OCI-M2 (cell line): ENCODE measurements around the gene RASA4B.
"Not testable (repeated sequence)": the region's sequence is repeated elsewhere in the genome, so short reads cannot be mapped to it uniquely, and the experiment has no call there.

ENCODE experiments used
- DNase-seq: peaks from one replicate; lab custom pipeline; 2025; ENCODE audit not compliant: unreplicated experiment; lab: John Stamatoyannopoulos, UW

Gene RASA4B

DNA sequence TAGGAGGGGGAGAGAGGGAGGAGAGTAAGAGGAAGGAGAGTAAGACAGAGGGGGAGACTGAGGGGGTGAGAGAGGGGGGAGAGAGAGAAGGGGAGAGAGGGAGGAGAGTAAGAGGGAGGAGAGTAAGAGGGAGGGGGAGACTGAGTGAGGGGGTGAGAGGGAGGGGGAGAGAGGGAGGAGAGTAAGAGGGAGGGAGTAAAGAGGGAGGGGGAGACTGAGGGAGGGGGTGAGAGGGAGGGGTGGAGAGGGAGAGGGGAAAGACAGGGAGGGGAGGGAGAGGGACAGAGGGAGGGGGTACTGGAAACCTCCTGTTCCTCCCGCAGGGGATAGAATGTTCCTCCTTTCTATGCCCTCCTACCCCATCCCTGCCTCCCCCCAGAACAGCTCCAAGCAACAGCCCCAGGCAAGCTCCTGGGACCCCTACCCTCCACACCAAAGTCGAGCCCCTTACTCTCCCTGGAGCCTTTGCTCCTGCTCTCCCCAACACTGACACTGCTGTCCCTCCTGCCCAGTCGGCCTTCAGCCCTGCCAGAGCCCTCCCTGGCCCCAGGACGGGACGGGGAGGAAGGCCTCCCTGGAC lies 4.8 kb downstream of the RASA4B start:
- not testable (repeated sequence) for DNase-seq

DNA sequence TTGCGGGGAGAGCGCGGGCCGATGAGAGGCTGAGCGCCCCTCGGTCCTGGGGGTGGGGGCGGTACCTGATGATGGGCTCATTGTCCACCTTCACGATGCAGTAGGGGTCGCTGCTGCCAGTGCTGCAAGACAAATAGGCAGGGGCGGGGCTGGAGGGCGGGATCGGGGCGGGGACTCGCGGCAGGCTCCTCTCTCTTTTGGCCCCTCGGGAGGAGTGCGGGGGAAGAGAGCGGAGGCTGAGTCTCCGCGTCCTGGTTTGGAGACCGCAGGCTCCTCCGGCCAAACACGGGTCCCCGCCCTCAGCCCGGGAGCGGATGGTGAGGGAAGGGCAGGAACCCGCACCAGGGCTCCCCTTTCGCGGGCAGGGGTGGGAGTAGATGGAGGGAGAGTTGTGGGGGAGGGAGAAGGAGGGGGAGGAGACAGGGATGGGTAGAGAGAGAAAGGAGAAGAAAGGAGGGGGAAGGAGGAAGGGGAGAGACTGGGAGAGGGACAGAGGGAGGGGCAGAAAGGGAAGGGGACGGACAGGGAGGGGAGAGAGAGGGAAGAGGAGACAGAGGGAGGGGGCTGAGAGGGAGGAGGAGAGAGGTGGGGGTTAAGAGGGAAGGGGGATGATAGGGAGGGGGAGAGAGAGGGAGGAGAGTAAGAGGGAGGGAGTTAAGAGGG lies 5.6 kb downstream of the RASA4B start:
- DNase-seq: not testable (repeated sequence)

DNA sequence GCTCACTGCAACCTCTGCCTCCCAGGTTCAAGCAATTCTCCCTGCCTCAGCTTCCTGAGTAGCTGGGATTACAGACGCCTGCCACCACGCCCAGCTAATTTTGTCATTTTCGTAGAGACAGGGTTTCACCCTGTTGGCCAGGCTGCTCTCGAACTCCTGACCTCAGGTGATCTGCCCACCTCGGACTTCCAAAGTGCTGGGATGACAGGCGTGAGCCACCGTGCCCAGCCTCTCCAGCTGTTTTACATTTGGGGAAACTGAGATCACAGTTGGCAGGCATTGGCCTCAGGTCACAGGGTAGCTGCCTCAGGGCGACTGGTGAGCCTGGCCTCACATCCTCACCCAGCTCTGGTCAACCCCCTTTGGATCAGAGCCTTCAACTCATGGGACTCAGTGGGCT lies 7.0 kb downstream of the RASA4B start:
- not testable (repeated sequence) for DNase-seq

DNA sequence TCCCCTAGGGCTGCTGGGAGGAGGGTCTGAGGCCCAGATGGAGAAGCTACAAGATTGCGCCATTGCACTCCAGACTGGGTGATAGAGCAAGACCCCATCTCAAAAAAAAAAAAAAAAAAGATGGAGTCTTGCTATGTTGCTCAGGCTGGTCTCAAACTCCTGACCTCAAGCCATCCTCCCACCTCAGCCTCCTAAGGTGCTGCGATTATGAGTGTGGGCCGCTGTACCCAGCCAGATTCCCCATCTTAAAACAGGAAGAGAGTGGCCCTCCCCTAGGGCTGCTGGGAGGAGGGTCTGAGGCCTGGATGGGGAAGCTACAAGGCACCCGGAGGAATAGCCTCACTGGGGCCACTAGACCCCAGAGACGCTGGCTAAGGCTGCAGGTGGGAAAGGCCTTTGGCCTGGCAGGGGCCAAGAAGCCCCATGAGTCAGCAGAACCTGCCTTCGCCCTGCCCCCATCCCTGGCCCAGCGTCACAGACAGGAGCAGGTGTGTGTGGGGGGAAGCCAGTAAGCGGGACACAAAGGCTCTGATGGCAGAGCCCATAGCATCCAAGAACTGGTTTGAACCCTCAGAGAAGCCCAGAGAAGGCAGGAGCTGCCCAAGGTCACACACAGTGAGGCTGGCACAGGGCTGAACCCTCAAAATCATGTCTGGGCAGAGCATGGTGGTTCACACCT lies 10.0 kb downstream of the RASA4B start:
- not testable (repeated sequence) for DNase-seq

DNA sequence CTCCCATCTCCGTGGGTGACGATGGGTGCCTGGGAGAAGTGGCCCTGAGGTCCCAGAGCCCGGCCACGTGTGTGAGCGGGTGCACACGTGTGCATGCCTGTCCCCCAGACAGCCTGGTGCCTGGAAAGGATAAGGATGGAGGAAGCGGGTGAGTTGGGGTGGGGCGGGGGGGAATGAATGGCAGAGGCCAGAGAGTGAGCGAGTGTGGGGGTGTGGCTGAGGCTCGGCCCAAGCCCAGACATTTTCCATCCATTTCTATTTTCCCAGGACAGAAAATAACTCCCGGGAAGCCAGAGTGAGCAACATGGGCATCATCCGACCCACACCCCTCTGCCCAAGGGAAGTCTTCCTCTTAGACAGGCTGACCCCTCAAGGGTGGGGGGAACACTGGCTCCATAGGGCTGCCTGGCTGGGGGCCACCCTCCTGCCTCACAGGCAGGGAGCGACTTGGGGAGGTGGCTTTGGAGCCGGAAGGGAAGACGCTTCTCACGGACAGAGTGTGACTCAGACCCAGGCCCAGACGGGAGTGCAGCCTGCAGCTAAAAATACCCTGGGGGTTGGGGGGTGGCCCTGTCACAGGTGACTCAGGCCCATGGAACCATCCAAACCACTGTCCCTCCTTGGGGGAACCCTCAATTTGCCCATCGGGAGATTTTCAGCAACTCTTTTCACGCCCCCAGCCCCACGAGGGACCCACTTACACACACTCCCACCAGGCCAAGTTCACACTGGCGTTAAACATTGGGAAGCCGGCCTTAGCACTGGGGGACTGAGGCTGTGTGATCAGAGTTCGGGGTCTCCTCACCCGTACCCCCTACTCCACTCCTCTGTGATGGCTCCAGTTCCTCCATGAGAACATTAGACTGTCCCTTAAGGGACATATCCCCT lies 12.0 kb downstream of the RASA4B start:
- DNase-seq: not testable (repeated sequence)

DNA sequence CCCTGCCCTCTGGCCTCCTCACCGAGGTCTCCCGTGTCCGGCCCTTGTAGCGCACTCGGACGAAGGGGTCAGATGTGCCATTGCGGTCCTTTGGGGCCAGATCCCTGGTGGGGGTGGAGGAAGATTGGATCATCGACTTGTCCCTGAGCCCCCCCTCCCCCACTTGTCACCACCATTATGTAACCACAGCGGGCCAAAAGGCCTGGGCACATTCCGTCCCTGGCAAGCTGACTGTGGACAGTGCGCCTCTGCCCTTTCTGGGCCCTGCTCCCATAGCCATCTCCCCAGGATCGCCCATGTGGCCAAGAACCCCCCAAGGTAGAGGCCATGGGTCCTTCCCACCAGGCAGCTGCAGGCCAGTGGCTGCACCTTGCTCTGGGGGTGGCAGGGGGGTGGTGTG lies 14.4 kb downstream of the RASA4B start:
- DNase-seq: not testable (repeated sequence)

DNA sequence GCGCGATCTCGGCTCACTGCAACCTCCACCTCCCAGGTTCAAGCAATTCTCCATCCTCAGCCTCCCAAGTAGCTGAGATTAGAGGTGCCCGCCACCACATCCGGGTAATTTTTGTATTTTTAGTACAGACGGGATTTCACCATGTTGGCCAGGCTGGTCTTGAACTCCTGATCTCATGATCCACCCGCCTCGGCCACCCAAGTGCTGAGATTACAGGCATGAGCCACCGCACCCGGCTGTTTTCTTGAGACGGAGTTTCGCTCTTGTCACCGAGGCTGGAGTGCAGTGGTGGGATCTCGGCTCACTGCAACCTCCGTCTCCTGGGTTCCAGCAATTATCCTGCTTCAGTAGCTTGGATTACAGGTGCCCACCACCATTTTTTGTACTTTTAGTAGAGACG lies 19.3 kb downstream of the RASA4B start:
- not testable (repeated sequence) for DNase-seq

DNA sequence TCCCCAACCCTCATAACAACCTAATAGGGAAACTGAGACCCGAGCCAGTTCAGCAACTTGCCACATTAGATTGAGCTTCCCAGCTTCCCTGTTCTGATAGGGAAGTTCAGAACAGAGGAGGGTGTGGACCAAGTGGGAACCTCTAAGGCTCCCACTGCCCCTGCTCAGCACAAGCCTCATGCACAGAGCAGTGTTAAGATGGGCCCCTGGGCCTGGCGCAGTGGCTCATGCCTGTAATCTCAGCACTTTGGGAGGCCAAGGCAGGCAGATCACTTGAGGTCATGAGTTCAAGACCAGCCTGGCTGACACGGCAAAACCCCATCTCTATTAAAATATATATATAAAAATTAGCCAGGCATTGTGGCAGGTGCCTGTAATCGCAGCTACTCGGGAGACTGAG lies 20.3 kb downstream of the RASA4B start:
- DNase-seq: not testable (repeated sequence)

DNA sequence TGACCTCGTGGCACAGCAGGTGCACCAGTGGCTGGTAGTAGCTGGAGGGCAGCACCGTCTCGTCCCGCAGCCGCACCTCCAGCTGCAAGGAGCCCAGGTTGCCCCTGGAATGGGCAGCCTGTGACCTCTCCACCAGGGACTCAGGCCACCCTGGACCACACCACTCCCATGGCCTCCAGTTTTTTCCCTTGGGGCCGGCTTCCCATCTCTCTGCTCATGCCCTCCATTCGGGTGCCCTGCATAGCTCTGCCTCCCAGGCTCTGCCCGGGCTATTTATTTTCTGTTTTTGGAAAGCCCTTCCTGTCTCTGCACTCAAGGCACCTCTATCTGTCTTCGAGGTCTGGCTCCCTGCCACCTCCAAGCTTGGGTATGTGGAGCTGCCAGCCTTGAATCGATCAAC lies 20.7 kb downstream of the RASA4B start:
- not testable (repeated sequence) for DNase-seq

DNA sequence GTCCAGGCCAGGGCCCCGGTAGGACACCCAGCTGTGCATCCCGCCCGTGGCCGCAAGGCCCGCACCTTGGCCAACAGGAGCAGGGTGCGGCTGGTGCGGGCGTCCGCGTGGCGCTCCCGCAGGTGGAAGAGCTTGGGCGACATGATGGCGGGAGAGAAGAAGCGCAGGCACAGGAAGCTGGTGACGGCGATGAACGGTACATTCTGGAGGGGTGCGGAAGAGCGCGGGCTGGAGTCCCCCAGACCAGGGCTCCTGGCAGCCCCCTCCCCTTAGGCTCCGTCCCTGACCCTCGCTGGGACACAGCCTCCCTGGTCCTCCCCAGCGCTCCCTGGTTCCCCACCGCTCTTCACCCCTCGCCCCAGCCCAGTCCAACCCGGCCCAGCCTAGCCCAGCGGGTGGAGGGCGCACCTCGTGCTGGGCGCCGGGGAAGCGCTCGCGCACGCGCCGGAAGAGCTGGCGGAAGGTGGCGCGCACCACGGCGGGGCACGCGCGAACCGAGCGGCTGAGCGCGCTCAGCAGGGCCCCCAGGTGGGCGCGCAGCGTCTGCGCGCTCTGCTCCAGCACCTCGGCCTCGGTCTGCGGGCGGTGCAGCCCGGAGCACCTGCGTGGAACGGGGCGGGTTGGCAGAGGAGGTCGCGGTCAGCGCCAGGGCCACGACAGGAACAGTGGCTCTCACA lies 23.0 kb downstream of the RASA4B start:
- DNase-seq: not testable (repeated sequence)

DNA sequence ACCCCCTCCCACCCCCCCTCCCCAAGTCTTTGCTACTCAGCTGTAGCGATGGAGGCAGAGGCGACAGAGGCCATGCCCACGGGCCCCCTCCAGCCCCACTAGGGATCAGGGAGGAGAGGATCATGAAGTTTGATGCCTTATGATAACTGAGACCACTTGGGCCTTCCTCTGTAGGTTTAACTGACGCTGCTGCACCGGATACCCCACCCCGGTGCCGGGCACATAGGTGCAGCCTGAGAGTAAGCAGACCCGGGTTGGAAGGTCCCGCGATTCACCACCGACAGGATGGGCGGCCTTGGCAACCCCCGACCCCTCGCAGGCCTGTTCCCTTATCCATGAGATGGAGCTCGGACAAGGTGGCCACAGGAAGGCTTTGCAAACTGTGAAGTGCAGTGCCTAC lies 23.6 kb downstream of the RASA4B start:
- DNase-seq: not testable (repeated sequence)

DNA sequence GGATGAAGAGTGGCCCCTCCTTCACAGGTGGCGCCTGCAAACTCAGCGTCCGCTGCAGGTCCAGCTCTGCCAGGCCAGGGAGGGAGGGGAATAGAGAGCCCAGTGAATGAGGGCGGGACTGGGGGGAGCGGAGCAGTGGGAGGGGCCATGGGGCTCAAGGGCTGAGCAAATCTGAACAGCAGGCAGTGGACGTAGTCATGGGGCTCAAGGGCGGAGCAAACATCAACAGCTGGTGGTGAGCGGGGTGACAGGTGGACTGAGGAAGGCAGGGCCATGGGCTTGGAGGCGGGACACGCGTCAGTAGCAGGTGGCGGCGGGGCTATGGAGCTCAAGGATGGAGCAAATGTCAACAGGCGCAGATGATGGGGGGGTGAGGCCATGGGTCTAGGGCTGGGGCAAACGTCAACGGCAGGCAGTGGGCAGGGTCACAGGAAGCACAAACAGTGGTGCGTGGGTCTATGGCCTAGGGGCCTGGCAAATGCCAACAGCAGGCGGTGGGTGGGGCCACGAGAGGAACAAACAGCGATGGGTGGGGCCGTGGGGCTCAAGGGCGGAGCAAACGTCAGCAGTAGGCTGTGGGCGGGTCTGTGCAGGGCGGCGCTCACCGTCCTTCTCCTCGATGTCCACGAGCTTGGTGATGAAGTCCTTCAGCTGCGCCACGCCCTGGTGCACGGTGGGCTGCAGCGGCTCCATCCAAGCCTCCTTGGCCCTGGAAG lies 24.2 kb downstream of the RASA4B start:
- not testable (repeated sequence) for DNase-seq

DNA sequence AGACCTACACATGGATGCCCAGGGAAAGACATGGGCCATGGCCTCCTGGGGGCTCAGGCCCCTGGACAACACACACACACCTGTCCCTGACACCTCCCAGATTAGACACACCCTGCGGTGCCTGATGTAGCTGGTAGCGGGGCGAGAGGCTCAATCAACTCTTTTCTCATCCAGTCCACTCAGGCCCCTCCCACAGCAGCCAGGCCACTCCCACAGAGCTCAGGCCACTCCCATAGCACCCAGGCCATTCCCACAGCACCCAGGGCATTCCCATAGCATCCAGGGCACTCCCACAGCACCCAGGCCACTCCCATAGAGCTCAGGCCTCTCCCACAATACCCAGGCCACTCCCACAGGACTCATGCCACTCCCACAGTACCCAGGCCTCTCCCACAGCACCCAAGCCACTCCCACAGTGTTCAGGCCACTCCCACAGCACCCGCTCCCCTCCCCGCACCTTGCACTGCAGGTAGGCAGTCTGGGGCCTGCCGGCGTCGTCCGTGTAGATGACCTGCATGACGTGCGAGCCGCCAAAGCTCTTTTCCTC lies 27.0 kb downstream of the RASA4B start:
- DNase-seq: not testable (repeated sequence)

DNA sequence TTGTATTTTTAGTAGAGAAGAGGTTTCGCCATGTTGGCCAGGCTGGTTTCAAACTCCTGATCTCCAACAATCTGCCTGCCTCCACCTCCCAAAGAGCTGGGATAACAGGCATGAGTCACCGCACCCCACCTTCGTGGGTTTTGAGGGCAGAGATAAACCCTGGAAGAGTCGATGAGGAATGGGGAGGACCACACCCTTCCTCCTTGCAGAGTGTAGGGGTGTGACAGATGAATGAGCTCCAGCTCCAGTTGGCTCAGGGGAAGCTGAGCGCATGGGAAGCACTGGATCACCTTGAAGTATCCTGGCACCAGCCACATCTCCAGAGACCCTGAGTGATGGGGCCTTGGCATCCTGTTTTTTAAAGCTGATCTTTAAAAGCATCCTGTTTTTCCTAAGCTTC lies 33.3 kb downstream of the RASA4B start:
- not testable (repeated sequence) for DNase-seq

DNA sequence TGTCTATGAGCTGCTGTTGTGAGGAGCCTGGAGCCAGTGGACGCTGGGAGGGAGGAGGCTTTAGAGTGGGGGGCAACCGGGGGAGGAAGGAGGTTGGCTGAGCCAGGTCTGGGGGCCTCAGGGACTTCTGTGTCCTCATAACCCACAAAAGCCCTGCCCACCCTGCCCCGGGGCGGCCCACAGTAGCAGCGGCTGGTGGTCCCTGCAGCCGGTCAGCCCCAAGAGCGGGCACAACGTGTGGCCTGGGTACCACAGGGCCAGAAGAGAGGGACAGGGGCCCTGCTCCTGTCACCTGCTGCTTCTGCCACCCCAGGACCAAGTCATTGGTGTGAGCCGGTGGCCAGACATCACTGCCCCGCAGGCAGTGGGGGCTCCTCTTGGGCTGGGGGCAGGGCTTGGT lies 35.6 kb downstream of the RASA4B start:
- DNase-seq: not testable (repeated sequence)

DNA sequence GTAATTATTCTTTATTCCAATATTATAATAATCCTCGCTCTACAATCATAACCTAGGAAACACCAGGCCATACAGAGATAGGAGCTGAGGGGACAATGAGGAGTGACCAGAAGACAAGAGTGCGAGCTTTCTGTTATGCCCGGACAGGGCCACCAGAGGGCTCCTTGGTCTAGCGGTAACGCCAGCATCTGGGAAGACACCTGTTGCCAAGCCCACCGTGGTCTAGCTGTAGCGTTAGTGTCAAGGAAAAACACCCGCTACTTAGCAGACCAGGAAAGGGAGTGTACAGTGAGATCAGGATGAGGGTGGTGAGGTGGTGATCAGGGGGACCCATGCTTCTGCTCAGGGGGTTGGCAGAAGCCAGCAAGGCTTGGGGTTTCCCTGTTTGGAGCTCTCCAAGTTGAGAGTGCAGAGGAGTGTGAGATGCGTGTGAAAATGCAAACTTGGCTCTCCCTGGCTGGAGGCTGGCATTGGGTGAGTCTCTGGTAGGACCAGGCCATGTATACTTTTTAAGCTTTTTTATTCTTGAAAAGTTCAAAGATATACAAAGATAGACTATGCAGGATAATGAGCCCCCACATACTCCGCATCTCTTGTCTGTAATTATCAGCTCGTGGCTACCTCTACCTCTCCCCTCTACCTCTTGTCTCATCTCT lies 37.5 kb downstream of the RASA4B start:
- not testable (repeated sequence) for DNase-seq

DNA sequence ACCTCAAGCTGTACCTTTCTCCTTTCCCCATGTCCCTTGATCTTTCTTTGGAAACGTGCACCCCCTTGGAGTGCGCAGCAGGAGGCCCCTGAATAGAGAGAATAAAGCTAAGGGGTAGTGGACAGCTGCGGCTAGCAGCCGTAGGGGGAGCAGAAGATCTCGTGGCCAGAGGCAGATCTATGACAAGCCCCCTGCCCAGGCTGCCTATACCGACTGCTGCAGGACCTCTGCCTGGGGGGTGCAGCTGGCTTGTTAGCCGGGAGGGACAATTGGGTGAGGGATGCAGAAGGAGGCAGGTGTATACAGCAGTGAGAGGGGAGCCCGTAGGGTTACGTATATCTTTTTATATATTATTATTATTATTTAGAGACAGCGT lies 38.4 kb downstream of the RASA4B start:
- not testable (repeated sequence) for DNase-seq

DNA sequence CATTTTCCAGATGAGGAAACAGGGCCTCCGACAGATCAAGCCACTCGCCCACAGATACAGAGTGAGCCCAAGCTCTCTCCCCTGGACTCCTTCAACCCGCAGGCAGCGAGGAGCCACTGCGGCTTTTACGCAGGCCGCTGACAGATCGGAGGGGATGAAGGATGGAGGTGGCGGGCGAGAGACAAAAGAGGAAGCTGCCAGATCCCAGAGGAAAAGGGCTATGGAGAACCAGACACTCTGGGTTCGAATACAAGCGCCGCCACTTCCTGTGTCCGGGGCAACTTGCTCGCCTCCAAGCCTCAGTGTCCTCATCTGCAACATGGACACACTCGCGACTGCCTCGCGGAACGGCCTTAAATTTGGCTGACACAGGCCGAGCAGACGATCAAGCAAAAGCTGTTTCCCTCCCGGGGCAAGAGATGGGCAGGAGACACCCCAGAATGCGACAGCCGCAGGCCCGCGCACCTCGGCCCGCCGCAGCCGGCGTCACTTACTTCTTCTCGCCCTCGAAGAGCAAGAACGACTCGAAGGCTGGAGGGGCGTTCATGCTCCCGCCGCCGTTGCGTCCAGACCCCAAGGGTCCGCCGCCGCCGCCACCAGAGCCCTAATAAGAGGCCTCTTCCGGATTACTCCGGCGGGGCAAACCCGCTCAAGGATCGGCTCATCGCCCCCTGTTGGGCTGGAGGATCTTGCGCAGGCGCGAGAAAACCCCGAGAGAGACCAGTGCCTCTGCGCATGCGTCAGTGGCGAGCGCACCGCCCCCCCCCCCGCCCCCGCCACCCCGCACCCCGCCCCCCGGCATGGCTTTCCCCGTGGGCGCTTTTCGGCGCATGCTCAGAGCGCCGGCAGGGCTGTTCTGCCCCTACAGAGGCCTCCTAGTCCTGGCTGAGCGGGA lies 39.0 kb downstream of the RASA4B start, which contains the start of gene POLR2J:
POLR2J (minus strand) TSS at position 609 of the 895 bp plus-strand sequence; CDS start at position 547, 62 bp downstream.
- DNase-seq: not testable (repeated sequence)
